GM12801 (cell line): ENCODE measurements around the gene CD248.

Source experiments
- CTCF ChIP-seq: IDR thresholded peaks from one replicate; pipeline ENCODE4 v1.5.1; 2011; ENCODE audit warnings: control low read depth; ENCODE audit not compliant: insufficient read length; ENCODE audit errors: extremely low read depth

Gene CD248

GRCh38 chr11:66321606-66322005 lies 4.8 kb upstream of the CD248 start:
- TF ChIP-seq CTCF = no peak

- no peak for TF ChIP-seq CTCF
Observed at GRCh38 chr11:66318600-66318970, 1.7 kb upstream of the CD248 start.

- no peak for TF ChIP-seq CTCF
Observed at GRCh38 chr11:66317723-66318599, 1.1 kb upstream of the CD248 start.

GRCh38 chr11:66317322-66317722 lies 478 bp upstream of the CD248 start:
- TF ChIP-seq CTCF = no peak

- TF ChIP-seq CTCF = no peak
Observed at GRCh38 chr11:66315921-66316811, 678 bp downstream of the CD248 start.

GRCh38 chr11:66315498-66315885 lies 1.4 kb downstream of the CD248 start:
- TF ChIP-seq CTCF = no peak
